Mucosa of descending colon (tissue), 3 donors: ENCODE data around the gene FGFBP1. TPM values are rescaled to one million over a fixed set of nuclear protein-coding genes. Genes with fewer than 3 reads are reported as not detected.
A peak's percentile ranks its signal among the peaks of the same experiment; 100 is the strongest.

ENCODE experiments used
- ATAC-seq: fragments of 200-7000 bp; cut with Tn5 transposase; one replicate; pipeline ENCODE4 v1.9.1; 2020; ENCODE audit warnings: mild to moderate bottlenecking, moderate library complexity
- DNase-seq, 3 donors: peaks; one replicate each; pipeline ENCODE4 v3.0.0-alpha.2; 2020
- H3K36me3 ChIP-seq: fragments of 200-600 bp; one replicate; pipeline ENCODE4 v1.8.0; 2021; ENCODE audit warnings: low read depth, mild to moderate bottlenecking
- H3K4me1 ChIP-seq: fragments of 200-600 bp; one replicate; pipeline ENCODE4 v1.8.0; 2021; ENCODE audit warnings: low read depth, mild to moderate bottlenecking
- H3K4me3 ChIP-seq: fragments of 200-600 bp; one replicate; pipeline ENCODE4 v1.8.0; 2021; ENCODE audit warnings: mild to moderate bottlenecking
- H3K9me3 ChIP-seq: fragments of 200-600 bp; one replicate; pipeline ENCODE4 v1.8.0; 2021; ENCODE audit warnings: mild to moderate bottlenecking
- CTCF ChIP-seq: fragments of 200-600 bp; IDR thresholded peaks from one replicate; pipeline ENCODE4 v1.8.0; 2022; ENCODE audit warnings: antibody characterized with exemption, mild to moderate bottlenecking
- intact Hi-C, 2 donors: fragments of 100-400 bp; cut with DNase I in 1 of 2; cut with micrococcal nuclease in 1 of 2; formaldehyde crosslinking; loops; one replicate each; pipeline versions ENCODE4 v1.11.0 to v1.11.1; 2022; cut with DNase I, micrococcal nuclease
- total RNA-seq, 3 donors: library from RNA; stranded (reverse); fragmentation: NEBNext Ultra II Directional in 2 of 3; extraction: Animal tissue kit (Norgen Biotek cat#: 25700) in 2 of 3; gene quantifications; one replicate each; pipeline versions ENCODE4 v1.2.1 to v1.2.4, GENCODE V29; 2021 to 2023
- donor health status: DM: no; HTN: no; CAD: no; lungs with moderate emphysema.
- donor health status: DM: no; HTN: no; CAD: no.
- donor health status: DM: no; HTN: yes; CAD: no.

Gene FGFBP1
- total RNA-seq, 3 donors from 2014 or later: 10.8 to 39.4 (median 34.7) TPM

GRCh38 chr4:15976456-15977447 lies 38.2 kb upstream of the FGFBP1 start:
- intact Hi-C loops: no loop called here
- no peak overlapping the region for H3K4me3 ChIP-seq

GRCh38 chr4:15971068-15971801 lies 32.7 kb upstream of the FGFBP1 start:
- ATAC-seq: no peak
- Histone ChIP-seq H3K9me3 (no peaks in the 10 kb centered on the region), H3K36me3 (no peaks in the 10 kb centered on the region), H3K4me1 (no peaks in the 10 kb centered on the region), H3K4me3 (no peak overlapping the region)
- intact Hi-C loops: no loop called here
- no peak for TF ChIP-seq CTCF
- DNase-seq: no peak

More at GRCh38 chr4:15976456-15977447, 38.2 kb upstream of the FGFBP1 start:
- peak; percentile 40 for ATAC-seq
- no peaks in the 10 kb centered on the region for H3K36me3 ChIP-seq
- no peaks in the 10 kb centered on the region for H3K9me3 ChIP-seq
- DNase-seq: no peak
- no peaks in the 10 kb centered on the region for H3K4me1 ChIP-seq
- no peak for TF ChIP-seq CTCF

- TF ChIP-seq CTCF: no peak
- H3K4me1 ChIP-seq: peaks cover under 1% of the 10 kb centered on the region
- no peaks in the 10 kb centered on the region for H3K36me3 ChIP-seq
- no peaks in the 10 kb centered on the region for H3K9me3 ChIP-seq
- no peak overlapping the region for H3K4me3 ChIP-seq
- ATAC-seq: no peak
- DNase-seq: no peak
- intact Hi-C loops: no loop called here
Measured at GRCh38 chr4:15968551-15969300, 30.2 kb upstream of the FGFBP1 start.

GRCh38 chr4:15965325-15965724 lies 26.8 kb upstream of the FGFBP1 start:
- intact Hi-C loops: no loop called here
- Histone ChIP-seq H3K36me3 (no peaks in the 10 kb centered on the region), H3K9me3 (no peaks in the 10 kb centered on the region), H3K4me3 (no peak overlapping the region), H3K4me1 (peaks cover 9% of the 10 kb centered on the region)
- no peak for TF ChIP-seq CTCF
- ATAC-seq: no peak
- DNase-seq: no peak

- H3K4me1 ChIP-seq: peaks cover 9% of the 10 kb centered on the region
- no peaks in the 10 kb centered on the region for H3K9me3 ChIP-seq
- intact Hi-C loops: no loop called here
- no peak for DNase-seq
- H3K4me3 ChIP-seq: no peak overlapping the region
- TF ChIP-seq CTCF: no peak
- ATAC-seq: peak; percentile 40
- H3K36me3 ChIP-seq: no peaks in the 10 kb centered on the region
Measured at GRCh38 chr4:15964159-15964558, 25.6 kb upstream of the FGFBP1 start.
